NB4 (cell line): ENCODE data around the gene AUH.

Experiments used
- CTCF ChIP-seq: IDR thresholded peaks from one replicate; pipeline ENCODE4 v1.5.1; 2012; ENCODE audit warnings: low read depth, low read length
- POLR2A ChIP-seq: IDR thresholded peaks from 2 replicates; pipeline ENCODE4 v1.6.1; 2011; ENCODE audit warnings: mild to moderate bottlenecking; ENCODE audit not compliant: insufficient read length; ENCODE audit errors: extremely low read depth

DNA sequence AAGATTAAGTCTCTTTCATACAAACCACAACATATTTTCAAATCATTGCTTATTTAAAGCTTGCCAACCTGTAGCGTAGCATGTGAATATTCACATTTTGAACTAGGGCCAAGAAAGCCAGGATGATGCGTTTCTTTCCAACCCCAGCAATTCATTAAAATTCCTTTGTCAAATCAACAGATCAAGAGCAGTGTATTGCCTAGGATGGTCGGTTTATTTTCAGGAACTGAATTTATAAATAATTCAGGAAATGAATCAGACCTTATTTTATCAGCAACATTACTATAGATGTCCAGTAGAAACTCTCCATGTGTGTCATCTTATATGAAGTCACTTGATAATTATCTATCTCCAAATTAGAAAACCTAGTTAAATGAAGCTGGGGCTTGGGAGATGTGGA is 13.2 kb upstream of the AUH start:
- no peak for TF ChIP-seq CTCF
- no peak for TF ChIP-seq POLR2A
